K562 (cell line): ENCODE results near the gene ADM2. TPM values are rescaled to one million over a fixed set of nuclear protein-coding genes. Genes with fewer than 3 reads are reported as not detected.
"Not testable (repeated sequence)": the region's sequence is repeated elsewhere in the genome, so short reads cannot be mapped to it uniquely, and the experiment has no call there.

Experiments
- ATF7 ChIP-seq: fragments of 450-650 bp; IDR thresholded peaks from 2 replicates; pipeline ENCODE4 v1.7.1; 2014; ENCODE audit warnings: mild to moderate bottlenecking, moderate library complexity
- C11orf30 ChIP-seq: fragments of 450-650 bp; IDR thresholded peaks from 2 replicates; pipeline ENCODE4 v1.6.1; 2016; ENCODE audit warnings: low read depth, mild to moderate bottlenecking
- MAFK ChIP-seq: IDR thresholded peaks from 2 replicates; pipeline ENCODE4 v1.6.1; 2011; ENCODE audit warnings: low read length, improper control_type of control experiment
- MGA ChIP-seq: fragments of 450-650 bp; IDR thresholded peaks from 2 replicates; pipeline ENCODE4 v1.6.1; 2016; ENCODE audit warnings: mild to moderate bottlenecking, moderate library complexity
- PBX2 ChIP-seq, 2 experiments: IDR thresholded peaks in 1 of 2; conservative IDR thresholded peaks in 1 of 2; 2 replicates each; pipeline ENCODE4 v1.6.1; 2016; ENCODE audit warnings: low read depth in 2 of 2, mild to moderate bottlenecking in 1 of 2, missing compliant biosample characterization in 1 of 2, missing genetic modification characterization in 1 of 2, moderate library complexity in 1 of 2
- POLR2H ChIP-seq: IDR thresholded peaks from 2 replicates; pipeline ENCODE4 v1.6.1; 2016; ENCODE audit warnings: missing genetic modification characterization, low read depth, mild to moderate bottlenecking, control low read depth, missing compliant biosample characterization, moderate library complexity
- TOE1 ChIP-seq, 2 experiments: fragments of 450-650 bp in 1 of 2; sonication (generic) in 1 of 2; formaldehyde crosslinking in 1 of 2; IDR thresholded peaks; 2 replicates each; pipeline versions ENCODE4 v1.7.1 to v1.8.0; 2016 to 2022; ENCODE audit warnings: borderline replicate concordance in 2 of 2, mild to moderate bottlenecking in 2 of 2, antibody characterized with exemption in 1 of 2, inconsistent platforms in 1 of 2, low read depth in 1 of 2, missing genetic modification reagents in 1 of 2, moderate library complexity in 1 of 2
- ZNF644 ChIP-seq: fragments of 200-800 bp; sonication (Bioruptor generic); IDR thresholded peaks from 2 replicates; pipeline ENCODE4 v1.6.1; 2016; ENCODE audit warnings: low read depth, missing genetic modification characterization, missing compliant biosample characterization
- polyA plus RNA-seq, 8 experiments: library from polyadenylated mRNA; depleted of rRNA in 4 of 8; stranded (reverse) in 5 of 8; unstranded in 3 of 8; fragments of >200 nt; fragmentation: Nextera tagmentation in 2 of 8; fragmentation: Illumina TruSeq in 1 of 8; extraction: Ambion mirVana in 2 of 8; extraction: Trizol in 1 of 8; gene quantifications; 2 replicates each; pipeline versions ENCODE4 v1.2.1 to v1.2.3, GENCODE V29; 2011 to 2014; ENCODE audit warnings: inconsistent platforms in 1 of 8, missing spikeins in 1 of 8
- total RNA-seq, 7 experiments: library from RNA; depleted of rRNA in 6 of 7; stranded (reverse); fragments of >200 nt in 6 of 7; fragmentation: Illumina TruSeq in 2 of 7; extraction: Trizol in 2 of 7; gene quantifications; 2 replicates each; pipeline versions ENCODE4 v1.2.1 to v1.2.3, GENCODE V29; 2011 to 2021; ENCODE audit warnings: low replicate concordance in 1 of 7
- TF ChIP-seq, protein P1 (sequence below): fragments of 200-800 bp; sonication (Bioruptor generic); IDR thresholded peaks from 2 replicates; pipeline ENCODE4 v1.6.1; 2017; ENCODE audit warnings: missing genetic modification characterization, missing compliant biosample characterization

The ADM2 gene
- total and polyA plus RNA-seq, 9 of the 15 experiments (the other 6 are each of a cell fraction or from before 2014, with no cell fraction given) = 0.11 to 5.1 (median 0.38) TPM

DNA sequence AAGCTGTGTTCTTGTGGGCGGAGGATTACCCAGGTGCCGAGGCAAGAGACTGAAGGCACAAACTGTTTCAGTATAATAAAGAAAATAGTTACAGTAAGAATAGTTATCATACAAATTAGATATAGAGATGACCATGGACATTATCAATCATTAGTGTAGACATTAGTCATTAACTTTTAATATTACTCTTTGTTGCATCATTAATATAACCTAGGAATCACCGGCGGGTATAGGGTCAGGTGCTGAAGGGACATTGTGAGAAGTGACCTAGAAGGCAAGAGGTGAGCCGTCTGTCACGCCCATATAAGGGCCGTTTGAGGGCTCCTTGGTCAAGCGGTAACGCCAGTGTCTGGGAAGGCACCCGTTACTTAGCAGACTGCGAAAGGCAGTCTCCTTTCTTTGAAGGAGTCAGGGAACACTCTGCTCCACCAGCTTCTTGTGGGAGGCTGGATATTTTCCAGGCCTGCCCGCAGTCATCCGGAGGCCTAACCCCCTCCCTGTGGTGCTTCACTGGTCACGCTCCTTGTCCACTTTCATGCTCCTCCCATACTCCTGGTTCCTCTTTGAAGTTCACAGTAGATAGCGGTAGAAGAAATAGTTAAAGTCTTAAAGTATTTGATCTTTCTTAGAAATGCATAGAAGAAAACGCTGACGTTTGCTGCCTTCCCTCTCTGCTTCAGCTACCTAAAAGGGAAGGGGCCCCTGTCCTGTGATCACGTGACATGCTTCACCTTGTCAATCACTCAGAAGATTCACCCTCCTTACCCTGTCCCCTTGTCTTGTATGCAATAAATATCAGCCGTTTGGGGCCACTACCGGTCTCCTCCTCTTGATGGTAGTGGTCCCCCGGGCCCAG is 52.7 kb downstream of the ADM2 start (continued):
- peak; percentile 59 for TF ChIP-seq C11orf30
- TF ChIP-seq ZNF644 (tag) = 0 out of 2 replicates have a peak, but pooled peaks have one; percentile 16
- TF ChIP-seq MAFK = peak; percentile 45
- TF ChIP-seq, protein P1, sequence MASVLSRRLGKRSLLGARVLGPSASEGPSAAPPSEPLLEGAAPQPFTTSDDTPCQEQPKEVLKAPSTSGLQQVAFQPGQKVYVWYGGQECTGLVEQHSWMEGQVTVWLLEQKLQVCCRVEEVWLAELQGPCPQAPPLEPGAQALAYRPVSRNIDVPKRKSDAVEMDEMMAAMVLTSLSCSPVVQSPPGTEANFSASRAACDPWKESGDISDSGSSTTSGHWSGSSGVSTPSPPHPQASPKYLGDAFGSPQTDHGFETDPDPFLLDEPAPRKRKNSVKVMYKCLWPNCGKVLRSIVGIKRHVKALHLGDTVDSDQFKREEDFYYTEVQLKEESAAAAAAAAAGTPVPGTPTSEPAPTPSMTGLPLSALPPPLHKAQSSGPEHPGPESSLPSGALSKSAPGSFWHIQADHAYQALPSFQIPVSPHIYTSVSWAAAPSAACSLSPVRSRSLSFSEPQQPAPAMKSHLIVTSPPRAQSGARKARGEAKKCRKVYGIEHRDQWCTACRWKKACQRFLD (CRISPR knock-in tag) = 0 out of 2 replicates have a peak, but pooled peaks have one; percentile 44
- TF ChIP-seq TOE1 (IDR thresholded peaks at IDR 0.05; ENCODE audit: borderline replicate concordance) = peak; percentile 98
- not testable (repeated sequence) for TF ChIP-seq TOE1 (CRISPR knock-in tag; IDR thresholded peaks at IDR 0.05; ENCODE audit: borderline replicate concordance, low read depth)
- TF ChIP-seq MGA = peak; percentile 30
- peak; percentile 62; the same call in 1 of the 2 replicates for TF ChIP-seq POLR2H (tag)
- peak; percentile 32 for TF ChIP-seq ATF7
- peak; percentile 45 for TF ChIP-seq PBX2 (CRISPR knock-in tag; IDR thresholded peaks at IDR 0.05; ENCODE audit: low read depth)
- TF ChIP-seq PBX2 (tag; conservative IDR thresholded peaks at IDR 0.05; ENCODE audit: low read depth) = peak; percentile 72
